ENCODE data around the gene PRKN.

GRCh38 chr6:161436106-161436876 lies 1291.3 kb downstream of the PRKN start:
- TF ChIP-seq POLR2A (IDR thresholded peaks at IDR 0.05) = no peak
- no peak for TF ChIP-seq CTCF (IDR thresholded peaks at IDR 0.05)
